Mesangial cell (primary cell): Measurements from ENCODE around the gene MRPL34. TPM values are rescaled to one million over a fixed set of nuclear protein-coding genes. Genes with fewer than 3 reads are reported as not detected.

Experiments used
- total RNA-seq: library from RNA; depleted of rRNA; stranded (reverse); fragments of >200 nt; gene quantifications from 2 replicates; pipeline ENCODE4 v1.2.3, GENCODE V29; 2015

The MRPL34 gene
- total RNA-seq = 101 and 116 TPM in 2 replicates

DNA sequence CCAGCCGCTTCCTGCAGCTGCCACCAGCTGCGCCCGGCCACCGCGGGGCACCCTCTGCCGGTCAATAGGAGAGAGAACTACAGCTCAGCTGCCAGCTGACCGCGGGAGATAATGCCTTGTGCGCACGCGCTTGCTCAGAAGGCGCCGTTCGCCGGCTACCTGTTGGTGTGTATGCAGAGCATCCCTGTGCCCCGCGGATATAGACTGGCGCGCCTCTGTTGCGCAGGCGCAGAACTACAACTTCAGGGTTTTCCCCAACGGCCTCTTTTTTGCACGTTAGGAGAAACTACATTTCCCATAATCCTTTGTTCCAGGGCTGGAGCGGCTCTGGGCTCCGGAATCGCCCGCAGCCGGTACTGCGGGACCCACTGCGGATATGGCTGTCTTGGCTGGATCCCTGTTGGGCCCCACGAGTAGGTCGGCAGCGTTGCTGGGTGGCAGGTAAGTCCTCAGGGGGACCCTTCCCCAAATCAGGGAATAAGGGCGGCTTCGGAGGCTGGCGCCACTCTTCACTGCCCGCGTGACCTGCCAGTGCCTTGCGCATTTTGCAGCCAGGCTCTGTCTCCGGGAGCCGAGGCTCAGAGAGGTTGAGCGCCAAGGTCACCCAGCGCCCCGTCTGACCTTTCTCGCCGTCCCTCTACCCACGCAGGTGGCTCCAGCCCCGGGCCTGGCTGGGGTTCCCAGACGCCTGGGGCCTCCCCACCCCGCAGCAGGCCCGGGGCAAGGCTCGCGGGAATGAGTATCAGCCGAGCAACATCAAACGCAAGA, at the start of gene MRPL34:
MRPL34 (plus strand) TSS at position 356 of the 768 bp plus-strand sequence; CDS start at position 377, 21 bp downstream.

DNA sequence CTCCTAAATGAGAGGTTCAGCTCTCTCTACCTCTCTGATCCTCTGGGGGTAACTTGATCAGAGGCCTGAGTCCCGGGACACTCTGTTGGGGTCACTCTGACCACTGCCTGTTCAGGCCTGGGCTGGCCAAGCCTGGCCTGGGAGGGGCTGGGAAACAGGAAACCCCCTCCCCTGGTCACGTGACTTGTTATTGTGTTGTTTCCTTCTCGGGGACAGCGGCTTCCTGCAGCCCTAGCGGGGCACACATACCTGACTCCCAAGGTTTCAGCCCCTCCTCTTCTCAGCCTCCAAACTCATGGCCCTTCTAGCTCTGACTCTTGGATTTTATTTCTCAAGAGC, 41.1 kb upstream of the MRPL34 start, which contains the start of gene USHBP1:
USHBP1 (minus strand) TSS at position 105 of the 339 bp plus-strand sequence. CDS start 446 bp downstream, outside the sequence.

DNA sequence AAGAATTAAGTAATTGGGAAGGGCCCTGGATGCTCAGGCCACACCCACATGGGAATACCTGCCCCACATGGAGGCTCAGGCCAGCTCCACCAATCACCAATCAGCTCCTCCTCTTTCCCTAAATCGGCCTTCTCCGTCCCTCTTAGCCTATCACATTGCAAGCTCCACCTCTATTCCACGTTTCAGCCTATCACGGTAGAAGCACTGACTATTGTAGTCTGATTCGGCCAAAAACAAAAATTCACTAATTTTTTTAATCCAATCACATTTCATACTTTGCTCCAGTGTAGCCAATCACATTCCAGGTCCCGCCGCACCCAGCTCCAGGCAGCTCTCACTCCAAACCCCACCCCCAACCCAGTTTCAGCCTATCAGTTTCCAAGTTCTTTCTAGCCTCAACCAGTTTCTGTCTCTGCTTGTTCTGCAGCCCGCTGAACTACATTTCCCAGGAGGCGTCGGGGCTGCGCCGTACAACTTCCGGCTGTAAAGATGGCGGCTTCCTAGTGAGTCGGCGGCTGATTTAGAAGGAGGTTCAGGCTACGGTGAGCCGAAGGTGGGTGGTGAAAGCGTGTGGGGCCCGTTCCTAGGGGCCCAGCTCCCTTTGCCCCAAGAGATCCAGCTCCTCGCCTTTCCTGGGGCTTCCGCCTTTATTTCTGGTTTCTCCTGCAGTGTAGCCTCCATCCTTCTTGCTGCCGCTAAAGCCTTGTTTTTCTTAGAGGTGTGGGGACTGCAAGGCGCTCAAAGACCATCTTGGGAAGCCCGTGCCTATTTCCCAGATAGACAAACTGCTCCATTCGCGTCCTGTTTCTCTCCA, 38.5 kb upstream of the MRPL34 start, which contains the start of gene BABAM1:
BABAM1 (plus strand) TSS at position 469 of the 814 bp plus-strand sequence. CDS start 1,364 bp downstream, outside the sequence.

DNA sequence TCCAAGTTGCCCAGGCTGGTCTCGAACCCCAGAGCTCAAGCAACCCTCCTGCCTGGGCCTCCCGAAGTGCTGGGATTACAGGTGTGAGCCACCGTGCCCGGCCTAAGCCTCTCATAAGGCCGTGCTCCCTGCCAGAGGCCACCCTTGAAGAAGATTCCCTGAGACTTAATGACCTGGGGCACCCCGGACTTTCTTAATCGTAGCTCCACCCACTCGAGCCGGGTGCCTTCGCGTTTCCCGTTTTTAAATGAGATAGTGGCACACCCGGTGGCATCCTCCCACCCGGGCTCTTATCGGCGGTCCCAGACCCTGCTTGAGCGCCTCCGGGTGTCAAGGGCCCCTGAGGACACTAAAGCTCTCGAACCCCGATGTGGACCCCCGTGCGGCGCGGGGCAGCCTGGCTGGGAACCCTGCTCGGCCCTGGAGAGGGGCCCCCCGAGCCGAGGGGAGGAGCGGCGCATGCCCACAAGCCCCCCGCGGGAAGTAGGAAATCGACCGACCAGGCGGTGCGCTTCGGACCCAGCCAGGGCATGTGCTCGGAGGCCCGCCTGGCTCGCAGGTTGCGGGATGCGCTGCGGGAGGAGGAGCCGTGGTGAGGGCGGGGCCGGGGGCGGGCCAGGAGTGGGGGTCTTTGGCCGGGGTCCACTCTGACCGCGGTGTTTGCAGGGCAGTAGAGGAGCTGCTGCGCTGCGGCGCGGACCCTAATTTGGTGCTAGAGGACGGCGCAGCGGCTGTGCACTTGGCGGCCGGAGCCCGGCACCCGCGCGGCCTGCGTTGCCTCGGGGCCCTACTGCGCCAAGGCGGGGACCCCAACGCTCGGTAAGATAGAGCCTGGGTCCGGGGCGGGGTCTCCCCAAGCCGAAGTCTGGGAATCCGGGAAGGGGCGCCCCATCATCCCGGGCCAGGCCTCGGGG, 24.0 kb upstream of the MRPL34 start, which contains the start of gene ANKLE1:
ANKLE1 (plus strand) TSS at position 511 of the 914 bp plus-strand sequence; CDS start at position 531, 20 bp downstream.

DNA sequence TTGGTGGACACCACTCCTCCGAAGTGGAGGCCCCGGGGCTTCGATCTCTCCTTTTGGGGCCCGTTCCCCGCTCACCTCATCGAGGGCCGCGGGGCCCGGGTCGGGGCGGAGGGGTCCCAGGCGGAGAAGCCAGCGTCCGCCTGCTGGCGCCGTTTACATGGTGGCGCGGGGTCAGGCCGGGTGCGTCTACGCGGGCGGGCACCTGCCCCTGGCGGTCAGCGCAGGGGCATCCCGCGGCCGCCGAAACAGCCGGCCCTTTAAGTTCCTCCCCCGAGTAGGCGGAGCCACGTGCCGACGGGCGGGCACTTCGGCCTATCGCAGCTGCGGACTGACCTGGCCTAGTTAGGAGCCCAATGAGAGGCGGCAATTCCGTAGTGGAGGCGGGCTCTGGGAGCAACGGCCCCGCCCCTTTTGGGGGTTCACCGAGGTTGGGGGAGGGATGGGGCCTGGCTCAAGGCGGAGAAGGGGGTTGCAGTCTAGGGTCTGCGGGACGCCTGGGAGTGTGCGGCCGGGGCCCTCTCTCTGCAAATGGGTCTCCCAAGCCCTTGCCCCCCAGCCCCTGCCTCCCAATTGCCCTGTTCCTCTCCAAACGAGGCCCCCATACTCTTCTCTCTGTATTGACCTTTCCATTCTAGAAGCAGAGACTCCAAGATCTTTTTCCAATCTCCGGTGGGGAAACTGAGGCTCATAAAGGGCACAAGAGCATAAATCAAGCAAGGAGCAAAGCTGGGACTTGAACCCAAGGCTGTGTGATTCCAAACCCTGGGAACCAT, 2.3 kb upstream of the MRPL34 start, which contains the start of gene ABHD8:
ABHD8 (minus strand) TSS at position 259 of the 773 bp plus-strand sequence. CDS start 1,809 bp downstream, outside the sequence.

DNA sequence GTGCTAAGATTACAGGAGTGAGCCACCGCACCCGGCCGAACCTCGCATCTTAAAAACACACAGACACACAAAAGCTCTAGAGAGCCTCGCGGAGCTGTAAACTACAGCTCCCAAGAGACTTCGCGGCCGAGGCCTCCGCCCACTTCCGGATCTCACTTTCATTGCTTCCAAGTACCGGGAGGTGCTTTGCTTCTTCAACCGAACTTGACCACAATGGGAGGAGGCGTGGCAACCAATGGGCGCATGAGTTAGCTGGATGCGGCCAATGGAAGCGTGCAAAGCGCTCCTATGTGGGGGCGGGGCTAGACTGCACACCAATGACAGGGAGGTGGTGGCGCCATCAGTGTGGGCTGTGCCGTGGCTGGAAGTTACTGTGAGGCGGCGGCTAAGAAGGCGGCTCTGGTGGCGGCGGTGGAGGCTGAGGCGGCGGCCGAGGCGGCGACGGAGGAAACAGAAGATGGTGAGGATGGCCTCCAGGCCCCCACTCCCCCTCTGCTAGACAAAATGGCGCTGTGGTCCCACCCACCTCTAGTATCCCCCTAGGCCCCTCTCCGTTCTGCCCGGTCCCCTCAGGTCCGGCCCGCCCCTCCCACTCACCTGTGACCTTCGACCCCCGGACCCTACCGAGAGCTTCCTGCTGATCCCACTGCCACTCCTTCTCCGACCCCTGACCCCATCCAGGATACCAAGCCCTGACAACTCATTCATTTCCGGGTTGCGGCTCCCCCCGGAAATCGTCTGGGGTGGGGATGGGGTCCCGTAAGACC, 3.7 kb downstream of the MRPL34 start, which contains the start of gene DDA1:
DDA1 (plus strand) TSS at position 366 of the 767 bp plus-strand sequence; CDS start at position 458, 92 bp downstream.

DNA sequence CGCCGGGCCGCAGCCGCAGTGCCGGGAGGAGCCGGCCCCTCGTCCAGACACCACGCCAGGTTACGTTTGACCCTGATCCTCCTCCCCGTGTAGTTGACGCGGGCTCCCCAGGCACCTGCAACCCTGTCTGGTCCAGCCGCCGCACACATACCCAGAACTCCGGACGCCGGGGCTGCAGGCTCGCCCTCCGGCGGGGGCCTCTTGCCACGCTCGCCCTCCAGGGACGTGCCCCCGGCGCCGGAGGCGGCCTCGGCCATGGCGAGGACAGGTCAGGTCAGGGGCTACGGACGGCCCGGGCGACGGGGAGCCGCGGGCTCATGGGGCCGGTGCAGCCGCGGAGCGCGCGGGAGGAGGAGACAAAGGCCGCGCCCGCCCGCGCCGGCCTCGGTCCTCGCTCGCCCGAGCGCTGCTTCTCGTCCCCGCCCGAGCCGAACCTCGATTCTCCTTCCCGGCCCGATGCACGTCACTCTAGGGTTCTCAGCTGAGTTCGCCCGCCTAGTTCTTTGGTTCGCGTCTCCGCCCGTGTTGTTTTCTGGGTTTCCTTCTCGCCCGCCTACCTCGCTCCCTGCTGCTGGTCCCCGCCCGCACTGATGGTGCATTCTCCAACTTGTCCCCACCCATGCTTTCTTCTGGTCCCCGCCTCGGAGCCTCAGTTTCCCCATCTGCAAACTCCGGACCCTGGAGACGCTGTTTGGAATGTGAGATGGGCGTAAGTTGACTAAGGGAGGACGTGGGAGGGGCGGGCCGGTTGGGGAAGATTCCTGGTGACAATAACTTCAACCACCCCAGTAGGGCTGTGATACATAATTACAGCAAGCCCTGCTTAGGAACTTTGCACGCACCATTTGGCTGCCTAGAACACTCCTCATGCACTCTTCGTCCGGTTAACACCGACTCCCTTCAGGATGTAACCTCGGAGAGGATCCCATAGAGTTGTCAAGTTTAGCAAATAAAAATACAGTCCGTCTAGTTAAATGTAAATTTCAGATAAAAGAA, 29.0 kb downstream of the MRPL34 start, which contains the start of gene ANO8:
ANO8 (minus strand) TSS at position 442 of the 996 bp plus-strand sequence; CDS start at position 257, 185 bp downstream.

DNA sequence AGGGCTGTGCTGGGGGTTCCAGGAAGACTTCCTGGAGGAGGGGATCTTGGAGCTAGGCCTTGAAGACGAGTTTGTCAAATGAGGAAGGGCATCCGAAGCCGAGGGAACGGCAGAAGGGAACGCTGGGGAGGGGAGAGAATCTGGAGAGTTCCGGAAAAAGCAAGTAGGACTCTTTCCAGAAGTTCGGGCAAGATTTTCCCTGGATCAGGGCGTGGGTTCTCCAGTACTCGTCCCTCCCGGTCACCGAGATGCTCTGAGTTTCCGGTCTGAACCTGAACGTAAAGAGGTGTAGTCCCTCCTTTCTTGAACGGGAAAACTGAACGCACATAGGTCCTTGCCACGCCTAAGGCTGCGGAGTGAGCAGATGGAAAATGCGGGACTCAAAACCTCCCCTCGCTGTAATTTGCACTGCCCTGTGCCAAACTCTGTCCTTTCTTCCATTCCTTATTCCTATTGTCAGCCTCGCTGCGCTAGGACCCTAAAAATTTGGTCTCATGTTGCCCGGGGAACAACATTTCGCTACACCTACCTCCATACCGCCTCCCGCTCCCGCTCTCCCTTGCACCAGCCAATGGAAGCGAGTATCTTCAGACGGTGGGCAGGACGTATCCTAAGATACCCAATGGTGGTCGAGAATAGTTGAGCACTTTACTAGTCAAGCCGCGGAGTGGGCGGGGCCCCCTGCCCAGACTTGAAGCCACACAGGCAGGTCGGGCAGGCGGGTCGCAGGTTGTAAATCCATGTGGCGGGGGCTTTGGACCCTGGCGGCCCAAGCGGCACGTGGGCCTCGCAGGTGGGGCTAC, 31.4 kb downstream of the MRPL34 start, which contains the start of gene GTPBP3:
GTPBP3 (plus strand) TSS at position 682 of the 803 bp plus-strand sequence; CDS start at position 741, 59 bp downstream.

Other genes starting within 250 kb of the MRPL34 start
- gene HAUS8, start 230.4 kb upstream of the MRPL34 start, total RNA-seq = 6.2 and 17.8 TPM in 2 replicates
- gene MYO9B, start 230.1 kb upstream of the MRPL34 start, total RNA-seq = 77.1 and 81.6 TPM in 2 replicates
- 18.6 and 27.1 TPM in 2 replicates for gene USE1, start 90.5 kb upstream of the MRPL34 start, total RNA-seq
- gene OCEL1, start 79.6 kb upstream of the MRPL34 start, total RNA-seq = 6.7 and 19.1 TPM in 2 replicates
- gene NR2F6, start 60.0 kb upstream of the MRPL34 start, total RNA-seq = 90.0 and 128 TPM in 2 replicates
- gene USHBP1, start 41.1 kb upstream of the MRPL34 start, total RNA-seq = not detected in 2 replicates
- gene BABAM1, start 38.4 kb upstream of the MRPL34 start, total RNA-seq = 119 and 151 TPM in 2 replicates
- gene ANKLE1, start 24.0 kb upstream of the MRPL34 start, total RNA-seq = 0.76 and 2.4 TPM in 2 replicates
- gene ABHD8, start 2.4 kb upstream of the MRPL34 start, total RNA-seq = 14.8 and 26.2 TPM in 2 replicates
- 21.2 and 45.5 TPM in 2 replicates for gene DDA1, start 3.7 kb downstream of the MRPL34 start, total RNA-seq
- gene ANO8, start 29.0 kb downstream of the MRPL34 start, total RNA-seq = 4.1 and 15.8 TPM in 2 replicates
- gene GTPBP3, start 31.7 kb downstream of the MRPL34 start, total RNA-seq = 16.9 and 18.5 TPM in 2 replicates
- gene PLVAP, start 71.5 kb downstream of the MRPL34 start, total RNA-seq = 1.6 and 2.0 TPM in 2 replicates
- gene CCDC194, start 88.3 kb downstream of the MRPL34 start, total RNA-seq = 0.13 TPM in 1 of 2 replicates, not detected in the other
- gene BST2, start 99.8 kb downstream of the MRPL34 start, total RNA-seq = 12.2 and 95.2 TPM in 2 replicates
- 116 and 131 TPM in 2 replicates for gene MVB12A, start 114.2 kb downstream of the MRPL34 start, total RNA-seq
- gene TMEM221, start 142.8 kb downstream of the MRPL34 start, total RNA-seq = 0.13 TPM in 1 of 2 replicates, not detected in the other
- gene NXNL1, start 155.1 kb downstream of the MRPL34 start, total RNA-seq = not detected in 2 replicates
- 5.9 and 21.2 TPM in 2 replicates for gene SLC27A1, start 164.7 kb downstream of the MRPL34 start, total RNA-seq
- gene PGLS, start 205.8 kb downstream of the MRPL34 start, total RNA-seq = 127 and 186 TPM in 2 replicates
- 138 and 180 TPM in 2 replicates for gene COLGALT1, start 249.8 kb downstream of the MRPL34 start, total RNA-seq